Measurements from ENCODE around the gene SMIM28. TPM values are rescaled to one million over a fixed set of nuclear protein-coding genes. Genes with fewer than 3 reads are reported as not detected.

The SMIM28 gene
- total RNA-seq, 1 donor from 2014 or later: not detected

DNA sequence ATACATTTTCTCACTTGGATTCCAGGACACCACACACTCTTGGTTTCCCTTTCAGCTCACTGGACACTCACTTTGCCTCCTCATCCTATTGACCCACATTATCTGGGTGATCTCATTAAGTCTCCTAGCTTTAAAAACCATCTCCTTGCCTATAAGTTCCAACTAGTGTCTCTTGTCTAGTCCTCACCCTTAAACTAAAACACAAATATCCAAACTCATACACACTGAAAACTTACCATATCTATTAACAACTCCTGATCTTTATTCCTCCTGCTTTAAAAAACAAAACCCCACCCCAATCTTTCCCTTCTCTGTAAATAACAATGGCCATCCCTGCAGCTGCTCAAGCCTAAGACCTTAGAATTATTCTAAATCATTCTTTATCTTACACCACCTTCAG is 3.5 kb upstream of the SMIM28 start:
- DNase-seq (ENCODE audit: low read depth): no peak

DNA sequence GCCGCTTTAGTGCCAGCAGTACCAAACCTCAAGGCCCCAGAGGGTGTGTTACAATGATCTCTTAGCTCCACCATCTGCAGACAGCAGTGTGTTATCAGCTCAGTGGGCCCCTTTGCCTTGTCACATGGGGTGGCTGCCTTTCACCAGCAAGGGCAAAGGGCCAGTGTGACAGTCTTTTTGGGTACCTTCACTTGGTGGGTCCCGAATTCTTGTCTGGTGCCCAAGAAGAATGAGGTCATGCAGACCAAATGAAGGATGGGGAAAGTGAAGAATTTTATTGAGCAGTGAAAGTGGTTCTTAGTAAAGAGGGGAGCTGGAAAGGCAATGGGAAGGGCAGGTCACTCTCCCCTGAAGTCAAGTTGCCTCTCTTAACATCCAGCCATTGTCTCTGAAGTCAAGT is 2.9 kb upstream of the SMIM28 start:
- DNase-seq (ENCODE audit: low read depth): no peak

DNA sequence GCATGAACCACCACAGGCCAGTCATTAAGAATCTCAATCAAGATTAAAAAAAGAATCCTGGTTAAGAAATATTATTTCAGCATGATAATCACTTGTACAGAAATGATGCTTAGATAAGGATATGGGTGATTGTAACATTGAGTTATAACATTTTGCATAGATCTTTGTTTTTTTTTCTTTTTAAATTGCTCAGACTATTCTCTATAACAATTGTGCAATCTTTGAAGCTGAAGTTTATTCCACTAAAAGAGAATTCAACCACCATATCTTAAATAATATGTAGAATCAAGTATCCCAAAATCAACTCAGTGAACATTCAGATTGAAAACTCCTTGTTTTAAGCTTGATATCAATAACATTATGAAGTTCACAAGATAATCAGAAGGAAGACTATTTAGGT is 663 bp upstream of the SMIM28 start:
- no peak for DNase-seq (ENCODE audit: low read depth)

DNA sequence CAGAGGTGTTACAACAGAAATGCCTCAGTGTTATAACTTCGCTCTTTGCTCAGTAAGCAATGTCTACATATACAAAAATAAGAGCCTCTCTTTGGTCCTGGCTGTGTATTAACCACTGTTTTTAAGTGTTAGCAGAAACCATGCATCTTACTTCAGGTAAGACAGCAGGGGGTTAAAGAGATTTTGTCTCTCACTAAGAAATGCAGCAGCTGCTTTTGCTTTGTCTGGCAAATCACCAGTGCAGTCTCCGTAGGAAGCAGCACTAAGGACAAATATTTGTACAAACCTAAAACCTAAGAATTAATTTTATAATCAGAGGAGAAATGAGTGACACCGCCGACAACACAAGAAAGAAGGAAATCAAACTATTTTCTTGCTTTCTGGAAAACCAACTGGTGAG is 758 bp downstream of the SMIM28 start:
- no peak for DNase-seq (ENCODE audit: low read depth)

DNA sequence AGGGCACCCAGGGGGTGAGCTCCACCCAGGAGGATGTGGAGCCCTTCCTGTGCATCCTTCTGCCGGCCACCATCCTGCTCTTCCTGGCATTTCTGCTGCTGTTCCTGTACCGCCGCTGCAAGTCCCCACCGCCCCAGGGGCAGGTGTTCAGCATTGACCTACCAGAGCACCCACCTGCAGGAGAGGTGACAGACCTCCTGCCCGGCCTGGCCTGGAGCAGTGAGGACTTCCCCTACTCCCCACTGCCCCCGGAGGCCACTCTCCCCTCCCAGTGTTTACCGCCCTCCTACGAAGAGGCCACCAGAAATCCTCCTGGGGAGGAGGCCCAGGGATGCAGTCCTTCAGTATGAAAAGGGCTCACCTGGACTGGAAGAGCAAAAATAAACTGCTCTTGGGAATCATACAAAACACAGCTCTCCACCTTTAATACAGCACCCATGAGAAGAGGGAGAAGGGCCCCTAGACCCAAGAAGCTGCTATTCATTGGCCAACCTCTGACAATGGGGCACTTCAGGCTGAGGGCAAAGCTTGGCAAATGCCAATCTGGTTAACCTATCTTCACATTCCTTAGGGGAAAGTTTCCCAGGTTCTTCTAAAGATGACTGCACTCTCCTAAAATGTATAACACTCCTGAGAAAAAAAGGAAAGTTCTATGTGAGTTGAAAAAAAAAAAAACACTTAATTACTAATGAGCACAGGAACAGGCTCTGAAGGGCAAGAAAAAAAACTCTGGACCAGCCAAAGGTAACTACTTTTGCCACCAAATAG is 5.0 kb downstream of the SMIM28 start:
- peak; percentile 50 for DNase-seq (ENCODE audit: low read depth)

DNA sequence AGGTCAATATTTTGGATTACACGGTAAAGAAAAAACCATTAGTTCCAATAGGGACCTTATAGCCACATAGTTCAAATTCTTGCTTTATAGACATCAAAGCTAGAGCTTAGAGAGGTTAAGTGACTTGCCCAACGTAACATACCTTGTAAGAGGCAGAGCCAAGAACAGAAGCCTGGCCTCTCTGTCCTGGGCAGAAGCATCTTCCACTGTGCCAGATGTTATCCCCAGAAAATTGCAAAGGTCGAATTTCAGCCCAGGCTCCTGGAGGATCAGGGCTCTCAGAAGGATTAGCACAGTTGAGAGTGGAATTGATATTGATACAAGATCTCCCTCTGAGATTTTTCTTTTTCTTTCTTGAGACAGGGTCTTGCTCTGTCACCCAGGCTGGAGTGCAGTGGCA is 6.1 kb downstream of the SMIM28 start:
- no peak for DNase-seq (ENCODE audit: low read depth)

DNA sequence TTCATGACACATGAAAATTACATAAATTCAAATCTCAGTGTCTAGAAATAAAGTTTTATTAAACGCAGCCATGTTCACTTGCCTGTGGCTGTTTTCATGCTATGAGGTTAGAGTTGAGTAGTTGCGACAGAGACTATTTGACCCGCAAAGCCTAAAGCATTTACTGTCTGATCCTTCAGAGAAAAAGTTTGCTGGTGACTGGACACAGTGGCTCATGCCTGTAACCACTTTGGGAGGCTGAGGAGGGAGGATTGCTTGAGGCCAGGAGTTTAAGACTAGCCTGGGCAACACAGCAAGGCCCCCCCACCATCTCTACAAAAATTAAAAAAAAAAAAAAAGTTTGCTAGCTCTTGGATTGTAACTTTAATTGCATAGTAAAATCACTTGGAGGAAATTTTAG is 9.2 kb downstream of the SMIM28 start:
- no peak for DNase-seq (ENCODE audit: low read depth)

DNA sequence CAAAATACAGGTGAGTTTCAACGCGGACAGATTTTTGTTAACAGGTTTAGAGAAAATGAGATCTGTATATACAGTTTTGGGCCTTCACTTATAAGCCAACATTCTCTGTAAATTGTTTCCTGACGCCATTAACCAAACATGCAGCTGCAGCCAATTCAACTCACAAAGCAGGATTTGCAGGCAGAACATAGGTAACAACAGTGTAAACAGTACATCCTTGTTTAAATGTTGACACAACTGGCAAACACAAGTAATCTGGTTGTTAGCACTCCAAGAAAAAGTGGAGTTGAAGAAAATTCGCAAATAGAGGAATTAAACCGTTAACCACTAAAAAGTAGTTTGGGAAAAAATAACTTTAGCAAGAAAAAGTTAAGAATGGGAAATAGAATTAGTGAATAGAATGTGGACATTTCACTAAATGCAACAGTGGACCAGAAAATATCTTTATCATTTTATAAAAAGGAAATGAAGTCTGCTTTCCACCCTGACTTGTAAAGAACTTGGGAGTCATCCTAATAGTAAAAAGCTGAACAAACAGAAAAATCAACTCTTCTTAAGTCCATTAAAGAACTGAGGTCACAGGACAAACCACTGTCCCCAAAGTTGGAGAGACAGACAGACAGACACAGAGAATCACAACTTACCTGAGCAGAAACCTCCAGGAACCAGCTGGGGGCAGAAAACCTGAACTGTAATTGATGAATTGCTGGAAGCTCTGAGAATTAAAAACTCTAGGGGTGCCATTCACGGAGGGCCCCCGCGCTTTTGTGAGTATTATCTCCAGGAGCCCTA is 10.1 kb downstream of the SMIM28 start:
- DNase-seq (ENCODE audit: low read depth): no peak

DNA sequence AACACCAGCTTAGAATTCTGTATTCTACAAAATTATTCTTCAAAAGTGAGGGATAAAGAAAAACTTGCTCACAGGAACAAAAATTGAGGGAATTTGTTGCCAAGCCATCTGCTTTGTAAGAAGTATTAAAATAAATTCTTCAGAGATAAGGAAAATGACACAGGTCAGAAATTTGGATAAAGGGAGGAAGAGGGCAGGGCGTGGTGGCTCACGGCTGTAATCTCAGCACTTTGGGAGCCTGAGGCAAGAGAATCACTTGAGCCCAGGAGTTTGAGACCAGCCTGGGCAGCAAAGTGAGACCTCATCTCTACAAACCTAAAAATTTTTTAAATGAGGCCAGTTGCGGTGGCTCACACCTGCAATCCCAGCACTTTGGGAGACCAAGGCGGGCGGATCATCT is 11.8 kb downstream of the SMIM28 start:
- DNase-seq (ENCODE audit: low read depth): no peak

DNA sequence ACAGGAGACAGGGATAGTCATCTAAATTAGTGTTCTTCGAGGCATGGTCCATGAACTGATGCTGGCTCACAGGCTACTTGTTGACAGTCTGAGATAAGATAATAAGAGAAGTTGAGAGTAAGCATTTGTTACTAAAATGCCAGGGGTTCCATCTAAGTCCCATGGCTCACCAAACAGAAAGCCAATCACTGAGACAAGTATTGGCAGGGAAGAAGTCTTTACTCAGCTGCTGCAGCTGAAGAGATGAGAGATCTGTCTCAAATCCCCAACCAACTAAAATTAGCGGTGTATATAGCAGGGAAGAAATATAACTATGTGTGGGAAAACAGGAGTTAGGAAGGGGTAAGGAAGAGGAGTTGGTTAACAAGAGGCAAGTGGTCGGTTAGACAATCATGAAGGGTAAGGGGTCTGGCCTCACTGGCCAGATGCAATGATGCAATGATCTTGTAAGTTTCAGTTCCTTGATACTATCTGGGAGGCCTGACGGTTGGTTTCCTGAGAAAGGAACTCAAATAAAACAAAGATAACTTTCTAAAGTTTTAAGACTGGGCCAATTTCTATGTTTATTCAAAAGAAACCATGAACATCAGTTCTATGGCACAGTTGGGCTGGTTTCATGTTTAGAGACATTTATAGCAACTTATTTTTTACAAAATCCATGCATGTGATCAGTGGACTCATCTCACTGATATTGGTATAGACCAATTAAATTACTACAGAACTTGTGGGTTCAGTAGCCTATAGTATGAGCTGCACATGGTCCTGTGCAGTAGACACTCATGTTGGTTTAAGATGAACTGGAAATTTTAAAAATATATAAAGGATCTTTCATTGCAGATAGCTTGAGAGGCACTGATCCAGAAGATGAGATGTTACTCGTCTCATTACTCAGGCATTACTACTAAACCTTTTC is 16.4 kb downstream of the SMIM28 start:
- DNase-seq (ENCODE audit: low read depth): no peak

DNA sequence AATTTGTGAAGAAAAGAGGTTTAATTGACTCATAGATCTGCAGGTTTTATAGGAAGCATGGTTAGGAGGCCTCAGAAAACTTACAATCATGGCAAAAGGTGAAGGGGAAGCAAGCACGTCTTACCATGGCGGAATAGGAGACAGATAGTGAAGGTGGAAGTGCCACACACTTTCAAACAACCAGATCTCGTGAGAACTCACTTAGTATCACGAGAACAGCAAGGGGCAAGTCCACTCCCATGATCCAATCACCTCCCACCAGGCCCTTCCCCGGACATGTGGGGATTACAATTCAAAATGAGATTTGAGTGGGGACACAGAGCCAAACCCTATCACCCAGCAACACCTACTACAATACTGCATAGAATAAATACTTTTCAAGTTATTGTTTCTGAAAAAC is 19.0 kb downstream of the SMIM28 start:
- no peak for DNase-seq (ENCODE audit: low read depth)

DNA sequence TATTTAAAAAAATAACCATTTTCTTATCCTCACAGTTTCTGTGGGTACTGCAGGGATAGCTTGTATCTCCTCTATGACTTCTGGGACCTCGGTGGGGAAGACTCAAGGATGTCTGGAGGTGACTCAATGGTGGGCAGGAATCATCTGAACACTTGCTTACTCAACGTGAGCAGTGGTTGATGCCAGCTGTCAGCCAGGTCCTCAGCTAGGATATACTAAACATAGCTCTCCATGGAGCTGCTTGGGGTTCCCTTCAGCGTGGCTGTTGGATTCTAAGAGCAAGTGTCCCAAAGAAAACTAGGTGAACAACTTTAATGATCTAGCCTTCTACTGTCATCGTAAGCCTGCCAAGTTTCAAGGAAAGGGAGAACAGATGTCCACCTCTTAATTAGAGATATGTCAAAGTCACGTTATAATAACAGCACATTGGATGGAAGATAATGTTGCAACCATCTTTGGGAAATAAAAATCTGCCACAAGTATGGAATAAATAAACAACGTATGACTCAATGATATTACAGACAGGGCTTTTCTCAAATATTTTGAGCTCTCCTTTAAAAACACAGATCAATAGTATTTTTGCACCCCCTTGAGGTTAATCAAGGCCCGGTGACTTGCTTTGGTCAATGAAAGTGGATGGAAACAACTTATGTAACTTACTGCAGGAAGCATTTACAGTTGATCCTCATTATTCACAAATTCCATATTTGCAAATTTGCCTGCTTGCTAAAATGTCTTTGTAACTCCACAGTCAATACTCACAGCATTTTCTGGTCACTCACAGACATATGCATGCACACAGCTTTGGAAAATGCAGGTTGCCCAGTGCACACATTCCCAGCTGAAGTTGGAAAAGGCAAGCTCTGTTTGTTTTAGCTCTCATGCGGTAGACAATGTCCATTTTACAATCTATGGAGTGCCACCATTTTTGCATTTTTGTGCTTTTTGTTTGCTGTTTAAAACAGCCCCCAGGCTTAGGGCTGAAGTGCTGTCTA is 19.7 kb downstream of the SMIM28 start:
- no peak for DNase-seq (ENCODE audit: low read depth)

DNA sequence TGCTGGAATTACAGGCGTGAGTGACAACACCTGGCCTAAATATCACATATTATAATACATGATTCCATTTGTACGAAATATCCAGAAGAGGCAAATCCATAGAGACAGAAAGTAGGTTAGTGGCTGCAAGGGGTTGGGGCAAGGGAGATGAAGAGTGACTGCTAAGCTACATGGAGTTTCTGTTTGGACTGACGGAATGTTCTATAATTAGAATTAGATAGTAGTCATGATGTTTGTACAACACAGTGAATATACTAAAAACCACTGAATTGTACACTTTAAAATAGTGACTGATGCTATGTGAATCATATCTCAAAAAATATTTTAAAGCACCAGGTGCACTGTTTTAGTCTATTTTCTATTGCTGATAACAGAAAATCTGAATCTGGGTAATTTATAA is 22.6 kb downstream of the SMIM28 start:
- DNase-seq (ENCODE audit: low read depth): no peak

DNA sequence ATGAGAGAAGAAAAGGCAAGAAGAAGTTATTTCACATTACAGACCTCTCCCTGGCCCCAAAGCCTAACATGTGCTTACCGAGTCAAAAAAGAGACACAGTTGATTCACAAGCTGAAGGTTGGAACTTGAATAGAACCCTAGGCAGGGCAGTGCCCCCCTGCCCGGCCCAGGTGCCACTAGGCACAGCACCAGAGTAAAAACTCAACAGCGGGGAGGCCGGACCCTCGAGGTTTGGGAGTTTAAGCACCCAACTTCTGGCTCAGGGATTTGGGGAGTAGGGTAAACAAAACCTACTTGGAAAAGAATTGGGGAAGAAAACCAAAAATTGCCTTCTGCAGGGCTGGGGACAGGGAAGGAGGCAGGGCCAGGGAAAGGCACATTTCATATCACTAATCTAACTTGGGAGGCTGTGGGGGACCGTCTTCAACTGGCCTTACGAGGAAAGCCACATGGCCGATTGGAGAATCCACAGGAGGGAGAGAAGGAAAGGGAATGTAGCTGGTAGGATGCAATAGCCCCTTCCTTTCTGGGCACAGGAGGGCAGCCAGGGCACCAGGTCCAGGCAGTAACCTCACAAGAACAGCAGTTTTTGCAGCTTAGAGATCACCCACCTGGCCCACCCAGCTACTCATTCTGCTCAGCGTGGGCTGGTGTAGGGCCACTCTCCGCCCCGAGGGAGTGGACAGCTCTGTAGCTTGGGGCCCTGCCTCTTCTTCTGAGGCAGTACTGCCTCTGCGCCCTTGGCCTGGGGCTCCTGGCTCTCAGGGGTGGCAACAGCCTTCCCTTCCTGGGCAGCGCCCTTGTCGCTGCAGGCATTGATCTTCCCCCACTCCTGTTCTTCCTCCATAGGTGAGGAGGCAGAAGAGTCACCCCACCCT is 24.5 kb downstream of the SMIM28 start:
- DNase-seq (ENCODE audit: low read depth): no peak

DNA sequence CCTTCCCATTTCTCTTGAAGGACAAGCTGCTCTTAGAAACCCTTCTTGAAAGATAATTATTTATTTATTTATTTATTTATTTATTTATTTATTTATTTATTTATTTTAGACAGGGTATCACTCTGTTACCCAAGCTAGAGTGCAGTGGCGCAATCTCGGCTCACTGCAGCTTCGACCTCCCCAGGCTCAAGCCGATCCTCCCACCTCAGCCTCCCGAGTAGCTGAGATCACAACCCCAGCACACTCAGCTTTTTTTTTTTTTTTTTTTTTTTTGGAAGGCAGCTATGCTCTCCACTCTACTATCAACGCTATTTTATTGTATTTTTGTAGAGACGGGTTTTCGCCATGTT is 25.1 kb downstream of the SMIM28 start:
- DNase-seq (ENCODE audit: low read depth): no peak

DNA sequence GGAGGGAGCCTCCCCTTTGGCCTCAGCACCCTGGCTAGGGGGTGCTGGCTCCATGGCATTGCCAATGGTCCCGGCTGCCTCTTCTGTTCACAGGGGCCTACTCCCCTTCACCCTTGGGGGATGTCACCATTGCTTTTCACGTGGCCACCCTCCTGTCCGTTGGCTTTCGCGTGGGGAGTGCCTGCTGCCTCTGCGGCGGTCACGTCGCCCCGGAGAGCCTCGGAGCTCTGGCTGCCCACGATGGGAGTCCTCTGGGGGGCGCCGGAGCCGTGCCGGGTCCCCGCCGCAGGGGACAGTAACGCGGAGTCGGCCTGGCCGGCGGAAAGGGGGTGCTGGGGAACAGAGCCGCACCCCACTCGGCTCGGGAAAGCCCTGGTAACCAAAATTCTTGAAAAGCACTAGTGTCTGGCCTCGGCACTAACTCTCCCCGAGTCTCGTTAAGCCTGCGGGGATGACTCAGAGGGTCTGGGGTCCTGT is 25.7 kb downstream of the SMIM28 start:
- DNase-seq (ENCODE audit: low read depth): no peak

DNA sequence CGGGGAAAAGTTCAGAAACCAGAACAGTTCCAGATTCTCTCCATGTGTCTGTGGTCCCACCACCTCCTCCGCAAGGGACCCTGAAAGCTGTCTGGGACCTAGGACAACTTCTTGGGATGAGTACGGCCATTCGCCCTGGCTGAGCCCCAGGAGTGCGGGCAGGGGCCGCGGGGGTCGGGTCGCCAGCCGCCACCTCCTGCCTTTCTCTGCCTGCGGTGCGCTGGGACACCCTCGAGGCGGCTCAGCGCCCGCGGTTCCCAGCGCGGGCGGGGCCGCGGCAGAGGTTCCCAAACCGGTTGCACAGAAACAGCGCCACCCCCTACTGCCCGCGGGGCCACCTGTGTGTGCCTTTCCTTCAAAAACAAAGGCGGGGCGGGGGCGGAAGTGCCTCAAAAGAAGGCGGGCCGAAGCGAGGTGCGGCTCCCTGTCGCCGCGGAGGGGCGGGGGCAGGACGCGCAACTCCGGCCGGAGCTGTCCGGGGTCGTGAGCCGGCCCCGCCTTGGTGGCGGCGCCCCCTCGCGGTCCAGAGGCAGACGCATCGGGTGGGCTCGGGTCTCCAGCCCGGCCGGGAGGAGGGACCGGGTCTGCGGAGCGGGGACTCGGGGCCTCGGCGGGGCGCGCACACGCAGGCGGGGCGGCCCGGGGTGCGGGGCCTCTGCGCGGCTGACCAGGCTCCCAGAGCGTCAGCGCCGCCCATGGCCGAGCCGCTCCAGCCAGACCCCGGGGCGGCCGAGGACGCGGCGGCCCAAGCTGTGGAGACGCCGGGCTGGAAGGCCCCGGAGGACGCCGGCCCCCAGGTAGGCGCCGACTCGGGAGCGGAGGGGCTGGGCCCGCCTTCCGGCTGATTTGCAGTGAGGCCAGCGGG is 26.3 kb downstream of the SMIM28 start, which contains the start of gene HEBP2:
TSS of gene HEBP2 (plus strand) at position 423 of the 865 bp plus-strand sequence. CDS start at position 696, 273 bp downstream.
- peak; percentile 74 for DNase-seq (ENCODE audit: low read depth)

DNA sequence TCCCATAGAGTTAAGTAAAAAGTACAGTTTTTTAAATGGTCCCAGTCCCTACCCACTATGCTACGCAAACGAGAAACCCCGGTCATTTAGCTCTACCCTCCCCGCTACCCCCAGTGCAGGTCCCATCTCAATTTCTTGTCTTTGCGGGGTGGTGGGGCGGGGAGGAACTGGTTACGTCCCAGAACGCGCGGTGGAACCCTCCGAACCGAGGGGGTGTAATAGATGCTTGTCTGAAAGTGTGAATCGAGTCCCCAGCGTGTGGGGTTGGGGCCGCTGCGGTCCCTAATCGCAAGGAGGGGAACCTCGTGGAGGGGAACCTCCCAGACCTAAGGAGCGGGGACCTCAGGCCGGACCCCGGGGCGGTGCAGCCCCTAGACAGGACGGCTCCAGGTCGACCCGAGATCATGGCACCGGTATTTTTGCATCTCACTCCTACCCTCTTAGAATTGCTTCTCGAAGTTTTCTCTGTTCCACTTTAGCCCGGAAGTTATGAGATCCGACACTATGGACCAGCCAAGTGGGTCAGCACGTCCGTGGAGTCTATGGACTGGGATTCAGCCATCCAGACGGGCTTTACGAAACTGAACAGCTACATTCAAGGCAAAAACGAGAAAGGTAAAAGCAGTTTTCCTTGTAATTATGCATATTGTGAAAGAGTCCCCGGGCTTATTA is 27.1 kb downstream of the SMIM28 start:
- DNase-seq (ENCODE audit: low read depth): no peak
